HCT116 (cell line): ENCODE measurements around the gene C4A. TPM values are rescaled to one million over a fixed set of nuclear protein-coding genes. Genes with fewer than 3 reads are reported as not detected.

Experiments
- ATAC-seq: fragments of 200-7000 bp; cut with Tn5 transposase; 2 replicates; pipeline ENCODE4 v1.9.1; 2020; ENCODE audit warnings: mild to moderate bottlenecking, moderate library complexity
- BruUV-seq: library from RNA; stranded (reverse); fragments of 400-500 nt; replicated peaks from 2 replicates; lab custom pipeline; 2021; lab: Mats Ljungman, UMichigan
- CTCF ChIA-PET: fragments of 300-600 bp; sonication (Branson Sonifier 250); formaldehyde crosslinking; loops from one replicate; lab custom pipeline; 2021; ENCODE audit warnings: antibody characterized with exemption; lab: Charles Lee
- POLR2A ChIA-PET: fragments of 300-600, 350-600 bp; sonication (Branson Sonifier 250); formaldehyde crosslinking; loops from one replicate; lab custom pipeline; 2021; ENCODE audit warnings: antibody characterized with exemption; lab: Charles Lee
- RAD21 ChIA-PET, 2 experiments: fragments of 300-600 bp; sonication (Branson Sonifier 250); formaldehyde crosslinking; loops; one replicate each; lab custom pipeline; 2023; ENCODE audit warnings: low total read pairs in 2 of 2; ENCODE audit not compliant: uncharacterized antibody in 2 of 2, unreplicated experiment in 2 of 2, low non-redundant PET in 1 of 2; lab: Charles Lee
- DNase-seq: peaks from one replicate; pipeline ENCODE4 v3.0.0-alpha.2; 2010; ENCODE audit warnings: low read depth, low spot score
- H2AFZ ChIP-seq: fragments of 200-600 bp; shearing (Covaris generic), sonication (generic); 2 replicates; pipeline ENCODE4 v1.6.1; 2017; ENCODE audit warnings: low read depth, mixed run types, mixed read lengths, antibody characterized with exemption, low read length; ENCODE audit not compliant: poor library complexity, severe bottlenecking
- H3K27ac ChIP-seq: 2 replicates; pipeline ENCODE4 v1.5.1; 2012; ENCODE audit warnings: low read depth, low read length
- H3K27me3 ChIP-seq: fragments of 200-600 bp; sonication (generic); 2 replicates; pipeline ENCODE4 v1.6.1; 2016; ENCODE audit warnings: mixed run types, low read length, mixed read lengths; ENCODE audit not compliant: insufficient read depth
- H3K36me3 ChIP-seq, 2 experiments: fragments of 200-500 bp in 1 of 2; fragments of 200-600 bp in 1 of 2; sonication (Bioruptor generic) in 1 of 2; sonication (generic) in 1 of 2; 2 replicates each; pipeline versions ENCODE4 v1.5.1 to v1.6.1; 2014 to 2016; ENCODE audit warnings: low read length in 2 of 2, inconsistent platforms in 1 of 2, mixed read lengths in 1 of 2, mixed run types in 1 of 2; ENCODE audit not compliant: insufficient read depth in 2 of 2, control insufficient read depth in 1 of 2
- H3K4me1 ChIP-seq, 2 experiments: fragments of 200-600 bp in 1 of 2; sonication (generic) in 1 of 2; 2 replicates each; pipeline versions ENCODE4 v1.5.1 to v1.6.1; 2012 to 2017; ENCODE audit warnings: low read length in 2 of 2, inconsistent platforms in 1 of 2, mild to moderate bottlenecking in 1 of 2, mixed read lengths in 1 of 2, mixed run types in 1 of 2, moderate library complexity in 1 of 2; ENCODE audit not compliant: insufficient read depth in 2 of 2, control insufficient read depth in 1 of 2
- H3K4me2 ChIP-seq: fragments of 200-600 bp; sonication (generic); 2 replicates; pipeline ENCODE4 v1.6.1; 2017; ENCODE audit warnings: mixed run types, low read length, mixed read lengths
- H3K4me3 ChIP-seq, 2 experiments: fragments of 200-600 bp in 1 of 2; sonication (generic) in 1 of 2; replicated peaks in 1 of 2; 2 replicates each; pipeline ENCODE4 v1.5.1; 2011 to 2016; ENCODE audit warnings: low read length in 2 of 2, control low read depth in 1 of 2, low read depth in 1 of 2, mild to moderate bottlenecking in 1 of 2, mixed read lengths in 1 of 2, mixed run types in 1 of 2
- H3K79me2 ChIP-seq: fragments of 200-600 bp; sonication (generic); 2 replicates; pipeline ENCODE4 v1.6.1; 2017; ENCODE audit warnings: mild to moderate bottlenecking, mixed run types, low read length, moderate library complexity, mixed read lengths; ENCODE audit not compliant: insufficient read depth
- H3K9ac ChIP-seq: fragments of 200-600 bp; sonication (generic); 2 replicates; pipeline ENCODE4 v1.6.1; 2016; ENCODE audit warnings: low read length, mixed read lengths
- H3K9me2 ChIP-seq: fragments of 200-600 bp; sonication (generic), shearing (Covaris generic); 2 replicates; pipeline ENCODE4 v1.6.1; 2017; ENCODE audit warnings: mixed run types, mild to moderate bottlenecking, moderate library complexity; ENCODE audit not compliant: insufficient read depth
- H3K9me3 ChIP-seq, 2 experiments: fragments of 200-500 bp in 1 of 2; fragments of 200-600 bp in 1 of 2; sonication (Bioruptor generic) in 1 of 2; sonication (generic) in 1 of 2; 2 replicates each; pipeline ENCODE4 v1.6.1; 2014 to 2017; ENCODE audit warnings: low read length in 2 of 2, mixed read lengths in 2 of 2, inconsistent platforms in 1 of 2, low read depth in 1 of 2, mild to moderate bottlenecking in 1 of 2, mixed run types in 1 of 2, moderate library complexity in 1 of 2; ENCODE audit not compliant: control insufficient read depth in 1 of 2, insufficient read depth in 1 of 2
- H4K20me1 ChIP-seq: fragments of 200-600 bp; sonication (generic), shearing (Covaris generic); 2 replicates; pipeline ENCODE4 v1.6.1; 2017; ENCODE audit warnings: mixed run types, mild to moderate bottlenecking, moderate library complexity; ENCODE audit not compliant: insufficient read depth
- ATF3 ChIP-seq: IDR thresholded peaks from 2 replicates; pipeline ENCODE4 v1.6.1; 2012
- EGR1 ChIP-seq: IDR thresholded peaks from 2 replicates; pipeline ENCODE4 v1.6.1; 2012; ENCODE audit warnings: low read depth
- ELF1 ChIP-seq: IDR thresholded peaks from 2 replicates; pipeline ENCODE4 v1.6.1; 2012; ENCODE audit warnings: low read depth, borderline replicate concordance
- EZH2 ChIP-seq: fragments of 200-600 bp; sonication (generic); IDR thresholded peaks from 2 replicates; pipeline ENCODE4 v1.6.1; 2017; ENCODE audit warnings: antibody characterized with exemption, mixed run types
- FOSL1 ChIP-seq: IDR thresholded peaks from 2 replicates; pipeline ENCODE4 v1.6.1; 2012; ENCODE audit warnings: low read depth
- POLR2A ChIP-seq: IDR thresholded peaks from 2 replicates; pipeline ENCODE4 v1.7.0; 2011; ENCODE audit warnings: borderline replicate concordance; ENCODE audit not compliant: insufficient read depth, insufficient read length; ENCODE audit errors: extremely low read depth
- POLR2AphosphoS5 ChIP-seq: IDR thresholded peaks from 2 replicates; pipeline ENCODE4 v1.6.1; 2011; ENCODE audit warnings: mild to moderate bottlenecking, low read depth, low read length, moderate library complexity
- SIN3A ChIP-seq: IDR thresholded peaks from 2 replicates; pipeline ENCODE4 v1.6.1; 2012; ENCODE audit warnings: low read depth
- SRF ChIP-seq: IDR thresholded peaks from 2 replicates; pipeline ENCODE4 v1.6.1; 2012; ENCODE audit warnings: low read depth
- TCF7L2 ChIP-seq: IDR thresholded peaks from 2 replicates; pipeline ENCODE4 v1.7.0; 2011; ENCODE audit warnings: borderline replicate concordance, inconsistent platforms; ENCODE audit not compliant: insufficient read depth, insufficient read length; ENCODE audit errors: extremely low read depth
- YY1 ChIP-seq: IDR thresholded peaks from 2 replicates; pipeline ENCODE4 v1.6.1; 2011; ENCODE audit warnings: low read length, low read depth, moderate library complexity, mild to moderate bottlenecking; ENCODE audit not compliant: insufficient replicate concordance; ENCODE audit errors: extremely low read depth
- ZFX ChIP-seq: fragments of 450-650 bp; IDR thresholded peaks from 2 replicates; pipeline ENCODE4 v1.6.1; 2017
- ZNF274 ChIP-seq: fragments of 200-500 bp; sonication (Bioruptor generic); IDR thresholded peaks from 2 replicates; pipeline ENCODE4 v1.6.1; 2014; ENCODE audit warnings: mild to moderate bottlenecking, low read depth, low read length, inconsistent platforms
- intact Hi-C: fragments of 100-400 bp; cut with micrococcal nuclease; formaldehyde crosslinking; loops from 2 replicates; pipeline ENCODE4 v1.10.0; 2022
- total RNA-seq: library from RNA; stranded (reverse); gene quantifications from one replicate; pipeline ENCODE4 v1.2.1, GENCODE V29; 2021; ENCODE audit not compliant: unreplicated experiment
- TF ChIP-seq, protein P1 (sequence below): IDR thresholded peaks from 2 replicates; pipeline ENCODE4 v1.6.1; 2011; ENCODE audit warnings: mild to moderate bottlenecking, low read length, moderate library complexity; ENCODE audit not compliant: insufficient replicate concordance; ENCODE audit errors: extremely low read depth
- TF ChIP-seq, protein P2 (sequence below): IDR thresholded peaks from 2 replicates; pipeline ENCODE4 v1.6.1; 2012; ENCODE audit warnings: low read depth
- TF ChIP-seq, protein P3 (sequence below): IDR thresholded peaks from 2 replicates; pipeline ENCODE4 v1.6.1; 2012

The C4A gene
- total RNA-seq, 1 experiment from 2014 or later, result 5.1 TPM

GRCh38 chr6:31935021-31935420, 46.8 kb upstream of the C4A start:
- intact Hi-C loops, result no loop called here
- no peaks in the 10 kb centered on the region for H3K9me3 ChIP-seq
- no peak for TF ChIP-seq FOSL1
- TF ChIP-seq ZNF274, result no peak
- TF ChIP-seq ELF1, result no peak
- no peak for TF ChIP-seq EZH2
- no peak for TF ChIP-seq SIN3A
- no peak for TF ChIP-seq TCF7L2
- TF ChIP-seq SRF, result no peak
- TF ChIP-seq POLR2AphosphoS5, result no peak
- no peak for TF ChIP-seq YY1
- TF ChIP-seq ZFX, result no peak
- TF ChIP-seq POLR2A, result no peak
- no peak overlapping the region for H3K4me2 ChIP-seq
- peaks cover 0 to under 1% of the 10 kb centered on the region in 2 experiments; a peak in 2 of 4 replicates for H3K4me1 ChIP-seq
- RAD21 ChIA-PET, result no interaction called here
- CTCF ChIA-PET, result no interaction called here
- H4K20me1 ChIP-seq, result no peaks in the 10 kb centered on the region
- H3K27me3 ChIP-seq, result no peaks in the 10 kb centered on the region
- no peak overlapping the region for H3K4me3 ChIP-seq
- H3K9me2 ChIP-seq, result no peaks in the 10 kb centered on the region
- H3K79me2 ChIP-seq, result no peaks in the 10 kb centered on the region
- H3K36me3 ChIP-seq, result no peaks in the 10 kb centered on the region
- ATAC-seq, result no peak
- no peak overlapping the region for H3K27ac ChIP-seq
- no peak overlapping the region for H3K9ac ChIP-seq
- POLR2A ChIA-PET, result no interaction called here
- no peak overlapping the region for H2AFZ ChIP-seq
- no peak for DNase-seq
- BruUV-seq, result no TSS peak

GRCh38 chr6:31935823-31936222, 46.0 kb upstream of the C4A start:
- Histone ChIP-seq H3K27ac (no peak overlapping the region), H3K27me3 (no peaks in the 10 kb centered on the region), H3K9ac (no peak overlapping the region), H3K4me2 (no peak overlapping the region), H3K9me3 (no peaks in the 10 kb centered on the region), H4K20me1 (no peaks in the 10 kb centered on the region), H3K36me3 (no peaks in the 10 kb centered on the region), H3K79me2 (no peaks in the 10 kb centered on the region), H3K4me1 (peaks cover 4 to 9% of the 10 kb centered on the region in 2 experiments; a peak in 3 of 4 replicates), H3K4me3 (no peak overlapping the region), H2AFZ (no peak overlapping the region), H3K9me2 (no peaks in the 10 kb centered on the region)
- ATAC-seq, result no peak
- no peak for DNase-seq
- RAD21 ChIA-PET, result no interaction called here
- POLR2A ChIA-PET, result no interaction called here
- intact Hi-C loops, result no loop called here
- BruUV-seq, result no TSS peak
- CTCF ChIA-PET, result no interaction called here
- TF ChIP-seq YY1, result no peak
- TF ChIP-seq EGR1, result no peak
- TF ChIP-seq, protein P1, sequence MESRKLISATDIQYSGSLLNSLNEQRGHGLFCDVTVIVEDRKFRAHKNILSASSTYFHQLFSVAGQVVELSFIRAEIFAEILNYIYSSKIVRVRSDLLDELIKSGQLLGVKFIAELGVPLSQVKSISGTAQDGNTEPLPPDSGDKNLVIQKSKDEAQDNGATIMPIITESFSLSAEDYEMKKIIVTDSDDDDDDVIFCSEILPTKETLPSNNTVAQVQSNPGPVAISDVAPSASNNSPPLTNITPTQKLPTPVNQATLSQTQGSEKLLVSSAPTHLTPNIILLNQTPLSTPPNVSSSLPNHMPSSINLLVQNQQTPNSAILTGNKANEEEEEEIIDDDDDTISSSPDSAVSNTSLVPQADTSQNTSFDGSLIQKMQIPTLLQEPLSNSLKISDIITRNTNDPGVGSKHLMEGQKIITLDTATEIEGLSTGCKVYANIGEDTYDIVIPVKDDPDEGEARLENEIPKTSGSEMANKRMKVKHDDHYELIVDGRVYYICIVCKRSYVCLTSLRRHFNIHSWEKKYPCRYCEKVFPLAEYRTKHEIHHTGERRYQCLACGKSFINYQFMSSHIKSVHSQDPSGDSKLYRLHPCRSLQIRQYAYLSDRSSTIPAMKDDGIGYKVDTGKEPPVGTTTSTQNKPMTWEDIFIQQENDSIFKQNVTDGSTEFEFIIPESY, result no peak
- TF ChIP-seq, protein P2, sequence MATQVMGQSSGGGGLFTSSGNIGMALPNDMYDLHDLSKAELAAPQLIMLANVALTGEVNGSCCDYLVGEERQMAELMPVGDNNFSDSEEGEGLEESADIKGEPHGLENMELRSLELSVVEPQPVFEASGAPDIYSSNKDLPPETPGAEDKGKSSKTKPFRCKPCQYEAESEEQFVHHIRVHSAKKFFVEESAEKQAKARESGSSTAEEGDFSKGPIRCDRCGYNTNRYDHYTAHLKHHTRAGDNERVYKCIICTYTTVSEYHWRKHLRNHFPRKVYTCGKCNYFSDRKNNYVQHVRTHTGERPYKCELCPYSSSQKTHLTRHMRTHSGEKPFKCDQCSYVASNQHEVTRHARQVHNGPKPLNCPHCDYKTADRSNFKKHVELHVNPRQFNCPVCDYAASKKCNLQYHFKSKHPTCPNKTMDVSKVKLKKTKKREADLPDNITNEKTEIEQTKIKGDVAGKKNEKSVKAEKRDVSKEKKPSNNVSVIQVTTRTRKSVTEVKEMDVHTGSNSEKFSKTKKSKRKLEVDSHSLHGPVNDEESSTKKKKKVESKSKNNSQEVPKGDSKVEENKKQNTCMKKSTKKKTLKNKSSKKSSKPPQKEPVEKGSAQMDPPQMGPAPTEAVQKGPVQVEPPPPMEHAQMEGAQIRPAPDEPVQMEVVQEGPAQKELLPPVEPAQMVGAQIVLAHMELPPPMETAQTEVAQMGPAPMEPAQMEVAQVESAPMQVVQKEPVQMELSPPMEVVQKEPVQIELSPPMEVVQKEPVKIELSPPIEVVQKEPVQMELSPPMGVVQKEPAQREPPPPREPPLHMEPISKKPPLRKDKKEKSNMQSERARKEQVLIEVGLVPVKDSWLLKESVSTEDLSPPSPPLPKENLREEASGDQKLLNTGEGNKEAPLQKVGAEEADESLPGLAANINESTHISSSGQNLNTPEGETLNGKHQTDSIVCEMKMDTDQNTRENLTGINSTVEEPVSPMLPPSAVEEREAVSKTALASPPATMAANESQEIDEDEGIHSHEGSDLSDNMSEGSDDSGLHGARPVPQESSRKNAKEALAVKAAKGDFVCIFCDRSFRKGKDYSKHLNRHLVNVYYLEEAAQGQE, result no peak
- TF ChIP-seq, protein P3, sequence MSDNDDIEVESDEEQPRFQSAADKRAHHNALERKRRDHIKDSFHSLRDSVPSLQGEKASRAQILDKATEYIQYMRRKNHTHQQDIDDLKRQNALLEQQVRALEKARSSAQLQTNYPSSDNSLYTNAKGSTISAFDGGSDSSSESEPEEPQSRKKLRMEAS, result no peak
- TF ChIP-seq SRF, result no peak
- TF ChIP-seq ZFX, result no peak
- TF ChIP-seq ATF3, result no peak
- TF ChIP-seq POLR2AphosphoS5, result no peak
